NCI-H345 treated with DMSO at 0.1 percent for 48 hours (cell line): ENCODE data around the gene ATP8B1.

ENCODE experiments used
- DNase-seq: peaks from one replicate; lab custom pipeline; 2025; ENCODE audit not compliant: unreplicated experiment; lab: John Stamatoyannopoulos, UW

The ATP8B1 gene

DNA sequence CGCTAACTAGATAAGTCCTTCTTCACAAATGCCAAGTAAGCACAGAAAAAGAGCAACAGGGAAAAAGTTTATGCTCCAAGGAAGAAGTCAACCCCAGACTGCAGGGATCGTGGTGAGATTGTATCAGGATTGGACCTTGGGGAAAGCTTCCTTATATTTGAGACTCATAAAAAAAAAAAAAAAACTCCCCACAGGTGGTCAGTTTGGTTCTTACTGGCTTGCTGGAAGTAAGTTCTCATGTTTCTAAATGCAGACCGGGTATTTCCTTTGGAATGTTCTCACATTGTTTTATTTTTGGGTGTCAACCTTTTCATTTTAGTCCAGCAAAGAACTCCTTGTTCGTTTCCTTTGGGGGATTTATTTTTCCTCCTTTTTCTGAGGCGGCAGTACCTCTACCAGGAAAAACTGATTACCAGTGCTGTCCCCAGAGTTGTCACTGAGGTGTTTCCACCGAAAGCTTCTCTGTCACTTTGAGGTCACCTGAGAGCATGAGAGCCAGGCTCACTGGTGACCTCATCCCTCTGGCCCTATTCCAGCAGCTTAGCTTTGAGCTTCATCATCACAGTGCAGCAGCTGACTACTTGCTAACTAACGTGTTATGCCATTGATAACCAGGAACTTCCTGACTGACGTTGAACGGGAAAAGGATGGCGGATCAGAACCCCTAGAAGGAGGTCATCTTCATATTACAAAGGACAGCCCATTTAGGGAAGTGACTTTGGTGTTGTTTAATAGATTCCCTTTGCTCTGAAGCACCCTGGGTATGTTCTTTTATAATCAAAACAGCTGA lies 16.8 kb upstream of the ATP8B1 start:
- peak; percentile 18 for DNase-seq

DNA sequence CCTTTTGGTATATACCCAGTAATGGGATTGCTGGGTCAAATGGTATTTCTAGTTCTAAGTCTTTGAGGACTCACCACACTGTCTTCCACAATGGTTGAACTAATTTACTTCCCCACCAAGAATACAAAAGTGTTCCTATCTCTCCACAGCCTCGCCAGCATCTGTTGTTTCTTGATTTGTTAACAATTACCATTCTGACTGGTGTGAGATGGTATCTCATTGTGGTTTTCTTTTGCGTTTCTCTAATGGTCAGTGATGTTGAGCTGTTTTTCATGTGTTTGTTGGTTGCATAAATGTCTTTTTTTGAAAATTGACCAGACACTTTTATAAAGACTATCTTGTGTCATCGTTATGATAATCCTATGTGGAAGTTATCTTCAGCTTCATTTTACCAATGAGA lies 16.0 kb upstream of the ATP8B1 start:
- no peak for DNase-seq

DNA sequence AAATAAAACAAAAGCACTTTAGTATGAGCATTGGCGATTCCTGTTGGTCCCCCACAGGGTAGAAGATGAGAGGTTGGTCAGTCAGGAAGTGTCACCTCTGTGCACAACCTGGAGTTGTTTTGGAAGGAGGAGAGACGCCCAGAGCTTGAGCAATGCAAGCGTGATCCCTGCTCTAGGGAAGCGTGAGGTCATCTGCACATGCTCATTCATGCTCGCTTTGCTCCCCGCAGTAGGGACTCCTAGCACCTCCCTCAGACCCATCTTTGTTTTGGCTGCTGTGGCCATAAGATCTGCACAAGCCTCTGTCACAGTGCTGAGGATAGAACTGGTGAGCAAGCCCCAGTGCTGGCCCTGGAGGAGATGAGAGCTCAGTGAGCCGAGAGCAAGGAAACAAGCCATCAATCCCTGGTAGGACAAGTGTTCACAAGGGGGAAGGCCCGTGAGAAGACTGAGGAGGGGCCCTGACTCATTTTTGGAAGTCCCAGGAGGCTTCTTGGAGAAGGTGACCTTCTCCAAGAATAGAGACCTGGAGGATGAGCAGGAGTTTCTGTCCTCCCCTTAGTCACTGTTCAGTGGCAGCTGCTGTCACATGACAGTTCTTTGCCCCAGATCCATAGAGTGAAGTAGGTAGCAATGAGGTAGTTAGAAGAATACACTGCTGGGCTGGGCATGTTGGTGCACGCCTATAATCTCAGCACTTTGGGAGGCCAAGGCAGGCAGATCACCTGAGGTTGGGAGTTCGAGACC lies 13.3 kb upstream of the ATP8B1 start:
- DNase-seq, result no peak

DNA sequence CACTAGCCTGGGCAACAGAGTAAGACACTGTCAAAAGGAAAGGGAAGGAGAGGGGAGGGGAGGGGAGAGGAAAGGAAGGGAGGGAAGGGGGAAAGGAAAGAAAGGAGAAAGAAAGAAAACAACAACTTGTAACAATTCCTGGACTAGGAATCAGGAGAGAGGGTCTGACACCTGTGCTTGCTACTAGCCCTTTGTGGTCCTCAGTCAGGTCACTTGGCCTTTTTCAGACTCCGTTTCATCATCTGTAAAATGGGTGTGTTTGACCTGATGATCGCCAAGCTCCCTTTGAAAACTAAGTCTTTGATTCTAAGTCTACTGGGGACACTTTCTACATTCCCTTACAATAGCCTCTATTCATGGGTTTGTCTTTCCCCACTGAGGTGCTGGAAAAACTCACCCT lies 11.4 kb upstream of the ATP8B1 start:
- DNase-seq, result no peak

DNA sequence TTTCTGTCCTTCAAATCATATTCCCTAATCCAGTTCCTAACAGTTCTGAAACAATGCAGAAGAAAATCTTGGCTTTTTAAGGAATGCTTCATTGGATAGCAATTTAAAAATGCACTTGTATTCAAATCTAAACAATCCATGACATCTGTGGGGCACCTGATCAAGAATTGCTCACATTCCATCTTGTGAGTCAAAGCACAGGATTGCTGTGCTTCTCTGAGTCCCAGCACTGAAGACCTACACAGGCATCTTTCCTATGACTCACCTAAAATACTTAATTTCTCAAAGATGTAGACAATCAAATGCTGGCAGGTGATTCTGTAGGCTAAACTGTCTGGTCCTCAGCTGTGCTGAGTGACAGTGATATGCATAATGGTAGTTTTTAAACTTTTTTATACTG lies 10.1 kb upstream of the ATP8B1 start:
- DNase-seq, result no peak

DNA sequence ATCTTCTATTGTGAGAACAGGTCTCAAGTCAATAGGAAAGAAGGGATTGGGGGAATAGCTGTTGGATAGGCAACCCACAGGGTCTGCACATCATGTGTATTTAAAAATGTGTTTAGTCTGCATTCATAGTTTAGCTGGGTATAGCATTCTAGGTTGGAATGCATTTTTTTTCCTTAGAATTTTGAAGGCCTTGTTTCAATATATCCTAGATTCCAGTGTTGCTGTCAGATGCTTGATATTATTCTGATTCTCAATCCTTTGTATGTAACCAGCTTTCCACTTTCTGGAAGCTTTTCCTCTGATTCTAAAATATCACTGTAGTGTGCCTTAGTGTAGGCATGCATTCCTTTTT lies 9.0 kb upstream of the ATP8B1 start:
- DNase-seq, result no peak

DNA sequence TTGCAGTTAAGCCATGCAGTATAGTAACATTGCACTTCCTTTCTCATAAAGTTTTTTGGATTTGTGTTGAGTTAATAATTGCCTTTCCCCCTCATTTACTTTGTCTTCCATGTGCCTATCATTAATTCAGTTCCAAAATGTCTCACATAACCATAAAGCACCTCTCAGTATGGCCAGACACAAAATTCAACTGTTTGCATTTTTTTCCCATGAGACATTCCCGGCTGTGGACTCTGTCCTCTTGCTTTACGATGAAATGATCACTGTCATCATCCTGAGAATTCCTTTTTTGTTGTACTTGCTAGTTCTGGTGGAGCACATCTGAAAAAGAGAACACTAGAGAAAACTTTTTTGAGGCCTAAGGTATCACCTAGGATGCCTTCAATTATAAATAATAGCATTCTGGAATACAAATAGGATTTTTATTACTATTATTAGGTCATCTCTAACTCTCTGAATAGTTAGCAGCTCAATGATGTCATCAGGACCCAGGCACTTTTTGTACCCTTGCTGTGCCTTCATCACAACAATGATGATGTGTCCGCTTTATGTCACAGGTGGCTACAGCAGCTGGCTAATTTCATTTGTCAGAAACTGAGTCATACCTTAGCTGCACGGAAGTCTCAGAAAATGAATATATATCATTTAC lies 8.5 kb upstream of the ATP8B1 start:
- no peak for DNase-seq

DNA sequence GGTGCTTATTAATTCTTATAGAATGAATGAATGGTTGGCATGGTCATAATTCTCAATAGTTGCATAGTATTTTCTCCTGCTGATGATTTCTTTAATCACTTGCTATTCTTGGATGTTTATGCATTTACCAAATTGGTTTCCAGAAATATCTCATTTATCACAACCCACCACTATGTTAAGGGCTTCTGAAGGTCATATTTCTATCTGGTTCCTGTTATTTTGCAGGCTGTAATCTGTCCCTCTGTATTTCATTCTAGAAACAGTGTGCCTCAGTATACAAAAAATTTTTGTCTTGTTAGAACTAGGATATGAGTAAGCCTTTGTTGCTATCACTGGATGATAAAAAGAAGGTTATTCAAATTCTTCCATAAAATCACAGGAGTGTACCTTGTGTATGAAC lies 6.1 kb upstream of the ATP8B1 start:
- no peak for DNase-seq

DNA sequence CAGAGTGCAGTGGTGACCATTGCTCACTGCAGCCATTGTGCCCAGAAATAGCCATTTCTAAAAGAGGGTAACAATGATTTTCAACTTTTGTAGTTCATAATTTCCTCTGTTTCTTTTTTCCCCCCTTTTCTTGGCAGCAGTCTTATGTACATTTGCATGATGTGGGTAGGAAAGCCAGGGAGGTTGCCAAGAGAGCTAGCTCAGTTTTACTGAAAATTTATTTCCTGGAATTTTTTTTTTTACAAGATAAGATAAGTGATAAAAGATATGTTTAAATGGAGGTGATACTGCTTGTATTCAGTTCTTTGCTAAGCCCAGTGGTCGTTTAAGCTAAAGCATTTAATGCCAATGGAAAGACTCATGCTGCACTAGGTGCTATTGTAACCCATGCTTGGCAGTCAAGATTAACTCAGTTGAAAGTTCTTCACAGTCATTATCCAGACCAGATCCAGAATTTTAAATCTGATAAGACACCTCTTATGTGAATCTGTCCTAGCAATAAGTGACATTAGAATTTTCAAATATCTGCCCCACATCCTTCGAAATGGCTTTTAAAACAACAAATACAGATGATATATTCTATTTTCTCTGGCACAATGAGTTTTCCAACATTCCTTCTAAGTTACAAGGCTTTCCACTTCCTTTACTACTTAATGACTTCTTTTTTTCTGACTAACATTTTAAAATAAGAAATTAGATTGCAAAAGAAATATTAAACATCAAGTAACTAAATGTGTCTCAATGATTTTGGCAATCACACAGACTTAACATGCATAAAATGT lies 4.4 kb upstream of the ATP8B1 start:
- DNase-seq, result no peak

DNA sequence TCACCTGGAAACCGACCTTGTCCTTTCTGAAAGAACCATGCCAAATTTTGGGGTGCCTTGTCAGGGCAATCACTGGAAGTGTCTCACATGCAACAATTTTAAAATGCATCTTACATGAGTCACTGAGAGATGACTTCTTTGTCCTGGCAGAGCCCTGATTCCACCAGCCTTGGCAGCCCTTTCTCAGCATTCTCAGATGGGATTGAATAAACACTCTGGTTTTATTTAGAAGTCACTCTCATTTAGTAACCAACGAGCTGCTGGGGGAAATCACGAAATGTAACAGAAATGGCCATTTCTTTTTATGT lies 3.8 kb upstream of the ATP8B1 start:
- DNase-seq, result no peak

DNA sequence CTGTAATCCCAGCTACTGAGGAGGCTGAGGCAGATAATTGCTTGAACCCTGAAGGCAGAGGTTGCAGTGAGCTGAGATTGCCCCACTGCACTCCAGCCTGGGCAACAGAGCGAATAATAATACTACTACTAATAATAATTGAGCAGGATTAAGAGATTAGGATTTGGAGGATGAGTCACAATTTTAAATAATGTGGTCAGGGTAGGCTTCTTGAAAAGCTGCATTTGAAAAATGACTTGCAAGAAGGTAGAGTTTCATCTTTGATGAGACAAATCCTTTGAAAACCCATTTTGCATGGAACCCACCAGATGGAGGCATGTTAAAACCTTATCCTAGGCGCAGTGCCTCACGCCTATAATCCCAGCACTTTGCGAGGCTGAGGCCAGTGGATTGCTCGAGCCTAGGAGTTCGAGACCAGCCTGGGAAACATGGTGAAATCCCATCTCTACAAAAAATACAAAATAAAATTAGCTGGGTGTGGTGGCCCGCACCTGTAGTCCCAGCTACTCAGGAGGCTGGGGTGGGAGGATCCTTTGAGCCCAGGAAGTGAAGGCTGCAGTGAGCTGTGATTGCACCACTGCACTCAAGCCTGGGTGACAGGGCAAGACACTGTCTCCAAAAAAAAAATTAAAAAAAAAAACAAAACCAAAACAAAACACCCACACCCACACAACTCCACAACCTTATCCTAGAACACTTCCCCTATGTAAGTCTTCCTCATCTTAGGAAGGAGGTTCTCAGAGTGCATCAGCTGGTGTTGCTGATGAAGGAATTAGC lies 3.3 kb upstream of the ATP8B1 start:
- no peak for DNase-seq

DNA sequence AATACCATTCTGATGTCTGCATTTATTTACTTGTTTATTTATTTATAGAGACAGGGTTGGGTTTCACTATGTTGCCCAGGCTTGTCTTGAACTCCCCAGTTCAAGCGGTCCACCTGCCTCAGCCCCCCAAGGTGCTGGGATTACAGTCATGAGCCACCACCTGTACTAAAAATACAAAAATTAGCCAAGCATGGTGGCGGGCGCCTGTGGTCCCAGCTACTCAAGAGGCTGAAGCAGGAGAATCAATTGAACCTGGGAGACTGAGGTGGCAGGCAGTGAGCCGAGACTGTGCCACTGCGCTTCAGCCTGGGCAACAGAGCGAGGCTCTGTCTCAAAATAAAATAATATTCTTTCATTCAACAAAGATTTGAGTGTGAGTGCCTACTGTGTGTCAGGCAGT lies 2.0 kb upstream of the ATP8B1 start:
- no peak for DNase-seq

DNA sequence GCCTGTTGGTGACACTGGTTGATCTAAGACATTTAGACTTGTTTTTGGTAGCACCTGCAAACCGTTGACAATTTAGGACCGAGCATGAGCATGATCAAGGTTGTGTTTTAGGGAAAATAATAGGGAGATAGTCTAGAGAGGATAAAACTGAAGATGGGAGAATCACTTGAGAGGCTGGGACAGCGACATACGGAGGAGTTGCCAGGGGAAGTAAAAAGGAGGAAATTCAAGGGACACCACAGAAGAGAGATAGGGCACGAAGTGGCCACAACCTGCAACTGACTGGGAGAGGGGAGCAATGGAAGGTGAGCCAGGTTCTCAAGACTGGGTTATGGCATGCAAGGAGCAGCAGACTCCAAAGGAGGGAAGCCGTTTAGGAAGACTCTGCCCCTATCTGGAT lies 1.4 kb upstream of the ATP8B1 start:
- no peak for DNase-seq

DNA sequence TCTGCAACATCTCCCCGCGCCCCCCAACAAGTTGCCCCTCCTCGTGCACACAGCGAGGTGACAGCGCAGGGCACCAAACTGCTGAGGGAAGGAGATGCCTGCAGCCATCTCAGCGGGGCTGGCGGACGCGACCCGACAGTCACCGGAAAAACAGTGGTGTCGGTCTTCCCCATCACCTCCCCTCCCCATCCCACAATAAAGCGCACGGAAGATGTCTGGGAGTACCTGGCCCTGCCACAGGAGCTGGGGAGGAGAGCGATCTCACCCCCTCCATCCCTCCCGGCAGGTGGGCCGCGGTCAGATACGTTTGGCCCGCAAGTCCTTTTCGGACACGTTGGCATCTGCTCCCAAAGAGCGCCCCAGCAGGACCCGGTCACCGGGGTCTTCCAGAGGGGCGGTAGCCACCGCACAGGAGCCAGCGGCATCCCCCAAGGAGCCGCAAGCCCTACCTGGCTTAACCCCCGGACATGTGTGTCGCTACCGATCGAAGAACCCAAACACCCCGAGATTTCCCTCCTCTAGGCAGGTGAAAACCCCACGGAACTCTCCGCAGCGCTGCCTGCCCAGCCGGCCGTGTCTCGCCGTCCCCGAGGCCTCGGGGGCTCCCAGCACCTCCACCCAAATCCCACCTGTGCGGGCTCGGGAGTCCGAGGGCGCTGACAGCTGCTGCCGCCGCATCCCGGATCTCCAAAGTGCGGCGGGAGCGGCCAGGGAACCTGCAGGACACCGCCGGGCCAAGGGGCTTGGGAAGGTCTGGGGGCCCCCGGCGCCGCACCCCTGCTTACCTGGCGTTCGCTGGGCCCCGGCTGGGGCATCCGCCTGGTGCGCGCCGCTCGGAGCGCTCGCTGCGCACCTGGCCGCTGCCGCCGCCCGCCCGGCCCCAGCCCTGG lies 657 bp downstream of the ATP8B1 start:
- no peak for DNase-seq

DNA sequence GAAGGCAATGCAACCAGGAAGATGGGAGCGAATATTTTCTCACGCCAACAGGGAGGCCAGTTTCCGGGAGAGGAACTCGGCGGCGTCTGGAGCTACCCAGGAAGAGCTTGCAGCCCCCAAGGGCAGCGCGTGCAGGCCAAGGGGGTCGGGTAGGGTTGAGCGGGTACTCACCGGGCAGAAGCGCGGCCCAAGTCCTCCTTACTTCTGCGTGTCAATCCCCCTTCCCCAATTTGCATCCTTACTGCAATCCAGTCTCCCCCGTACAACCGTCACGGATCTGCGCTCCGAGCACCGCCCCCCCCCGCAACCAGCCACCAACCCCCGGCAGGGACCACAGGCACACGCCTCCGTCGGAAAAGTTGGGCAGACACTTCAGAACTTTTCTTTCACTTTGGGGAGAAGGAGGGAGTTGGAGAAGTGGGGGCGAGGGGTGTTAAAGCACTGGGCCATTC lies 1.3 kb downstream of the ATP8B1 start:
- DNase-seq, result no peak

DNA sequence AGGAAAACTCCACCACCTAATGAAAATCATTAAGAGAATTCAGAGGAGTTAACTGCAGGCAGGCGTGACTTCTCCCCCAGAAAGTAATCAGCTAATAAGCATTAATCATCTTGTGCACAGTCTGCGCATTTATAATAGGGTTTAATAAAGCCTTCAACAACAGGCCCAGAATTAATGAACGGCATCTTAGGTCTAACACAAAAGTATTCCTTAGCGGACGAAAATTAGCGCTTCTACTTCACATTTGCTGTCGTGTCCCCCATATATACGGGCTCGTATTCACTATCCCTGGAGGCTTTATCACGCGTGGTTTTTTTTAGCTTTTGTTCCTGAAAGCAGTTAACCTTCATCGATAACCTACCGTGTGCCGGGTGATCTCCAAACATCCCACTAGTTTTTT lies 1.8 kb downstream of the ATP8B1 start:
- no peak for DNase-seq

DNA sequence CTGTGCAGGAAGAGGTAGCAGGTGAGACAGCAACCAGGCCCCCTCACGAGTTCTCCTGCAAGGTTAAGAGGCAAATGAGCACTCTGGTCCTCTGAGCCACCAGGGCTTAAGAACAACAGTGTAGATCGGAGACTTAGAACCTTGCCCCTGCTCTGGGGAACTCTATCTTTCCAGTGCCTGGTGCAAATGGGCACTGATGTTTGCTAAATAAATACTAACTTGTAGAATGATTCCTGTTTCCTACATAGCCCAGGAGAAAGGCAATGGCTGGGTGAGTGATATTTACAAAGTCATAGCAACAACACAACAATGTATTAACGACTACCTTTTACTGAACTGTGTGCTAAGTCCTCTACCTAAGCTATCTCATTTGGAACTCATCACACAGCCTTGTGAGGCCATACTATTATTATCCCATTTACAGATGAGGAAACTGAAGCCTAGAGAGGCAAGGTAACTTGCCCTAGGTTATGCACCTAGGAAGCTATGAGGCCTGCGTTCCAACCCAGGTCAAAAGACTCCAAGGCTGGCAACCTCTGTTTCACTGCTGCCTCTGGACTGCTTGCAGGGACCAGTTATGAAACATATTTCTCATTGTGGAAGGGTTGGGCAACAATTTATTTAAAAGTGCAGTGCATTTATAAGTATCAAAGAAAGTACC lies 4.3 kb downstream of the ATP8B1 start:
- DNase-seq, result no peak

DNA sequence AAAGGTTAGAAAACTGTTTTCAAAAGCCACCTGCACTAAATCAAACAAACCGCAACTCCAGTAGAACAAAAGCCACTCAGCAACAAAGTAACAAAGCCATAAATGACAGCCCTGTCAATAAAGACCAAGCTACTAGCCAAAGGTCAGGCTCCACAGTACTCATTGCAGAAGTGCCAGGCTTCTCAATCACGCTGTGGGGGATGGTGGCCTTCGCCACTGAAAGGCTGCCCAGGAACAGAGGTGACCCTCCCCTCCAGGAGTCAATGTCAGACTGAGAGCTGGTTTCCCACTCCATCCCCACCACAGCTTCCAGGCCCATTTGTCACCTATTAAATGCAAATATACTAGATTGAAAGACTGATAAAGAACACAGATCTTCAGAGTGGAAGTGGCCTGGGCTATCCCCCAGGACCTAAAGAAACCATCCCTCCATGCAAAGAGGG lies 5.9 kb downstream of the ATP8B1 start:
- peak; percentile 86 for DNase-seq
